Adrenal gland (tissue), 12 donors: Measurements from ENCODE around the gene C16orf78. TPM values are rescaled to one million over a fixed set of nuclear protein-coding genes. Genes with fewer than 3 reads are reported as not detected.

Source experiments
- DNase-seq, 7 donors: peaks; one replicate each; pipeline ENCODE4 v3.0.0-alpha.2; 2019 to 2020
- H3K27ac ChIP-seq, 5 donors: fragments of 200-600 bp; sonication (generic) in 4 of 5; 1 replicate in 3 of 5; 2 replicates in 2 of 5; pipeline versions ENCODE4 v1.5.1 to v1.8.0; 2016 to 2020; ENCODE audit warnings: mild to moderate bottlenecking in 1 of 5
- H3K27me3 ChIP-seq: fragments of 200-600 bp; 2 replicates; pipeline ENCODE4 v1.8.0; 2021
- H3K36me3 ChIP-seq, 2 donors: fragments of 200-600 bp; replicated peaks in 1 of 2; 1 replicate in 1 of 2; 2 replicates in 1 of 2; pipeline versions ENCODE4 v1.5.1 to v1.8.0; 2018 to 2022
- H3K4me1 ChIP-seq, 2 donors: fragments of 200-600 bp; replicated peaks in 1 of 2; 1 replicate in 1 of 2; 2 replicates in 1 of 2; pipeline versions ENCODE4 v1.5.1 to v1.8.0; 2018 to 2021
- H3K4me3 ChIP-seq, 4 donors: fragments of 200-600 bp; sonication (generic) in 3 of 4; one replicate each; pipeline ENCODE4 v1.5.1; 2016 to 2018
- H3K9me3 ChIP-seq, 3 donors: fragments of 200-600 bp; sonication (generic) in 1 of 3; replicated peaks in 1 of 3; 1 replicate in 2 of 3; 2 replicates in 1 of 3; pipeline versions ENCODE4 v1.5.1 to v1.8.0; 2016 to 2021
- CTCF ChIP-seq, 6 experiments: fragments of 450-650 bp in 4 of 6; fragments of 200-600 bp in 2 of 6; sonication (generic) in 1 of 6; IDR thresholded peaks; 1 replicate in 5 of 6; 2 replicates in 1 of 6; pipeline versions ENCODE4 v1.5.1 to v1.8.0; 2016 to 2021; ENCODE audit warnings: antibody characterized with exemption in 6 of 6, mild to moderate bottlenecking in 2 of 6, moderate library complexity in 1 of 6
- POLR2A ChIP-seq, 2 donors: fragments of 450-650 bp; IDR thresholded peaks; one replicate each; pipeline ENCODE4 v1.6.1; 2017; ENCODE audit warnings: antibody characterized with exemption in 2 of 2, mild to moderate bottlenecking in 2 of 2, moderate library complexity in 1 of 2
- WGBS, 4 donors: extraction: QIAGEN DNeasy Blood & Tissue Kit in 2 of 4; methylation state at CpG; one replicate each; pipeline versions ENCODE4 v1.1.5 to v1.1.7; 2013 to 2017; 5-methylcytosine and 5-hydroxymethylcytosine counted together
- intact Hi-C, 2 donors: fragments of 100-400 bp; cut with DNase I; formaldehyde crosslinking; loops; one replicate each; pipeline versions ENCODE4 v1.14.1 to v1.15.0; 2022 to 2023
- polyA plus RNA-seq, 3 donors: library from polyadenylated mRNA; stranded (reverse); fragments of 200-250 nt in 2 of 3; fragments of 350-450 nt in 1 of 3; fragmentation: Illumina TruSeq in 1 of 3; extraction: RNeasy Lipid Tissue Mini Kit (QIAGEN cat#74804) in 1 of 3; gene quantifications; one replicate each; pipeline ENCODE4 v1.2.3, GENCODE V29; 2013 to 2014
- total RNA-seq, 9 donors: library from RNA; depleted of rRNA in 4 of 9; stranded (reverse); fragments of >200 nt in 4 of 9; fragments of 120-200 nt in 1 of 9; fragmentation: NEBNext Ultra II Directional in 1 of 9; extraction: Animal tissue kit (Norgen Biotek cat#: 25700) in 1 of 9; gene quantifications; one replicate each; pipeline versions ENCODE4 v1.1.0 to v1.2.4, GENCODE V29; 2013 to 2023
- donor health status: healthy with polysubstance abuse.
- donor health status: Bipolar disorder and iron deficiency.
- donor health status: DM: yes; HTN: yes; CAD: no.
- donor health status: DM: no; HTN: no; CAD: no.
- donor health status: DM: no; HTN: no; CAD: no.
- donor health status: DM: yes; HTN: yes; CAD: no.

C16orf78 gene
- total and polyA plus RNA-seq, 12 donors: not detected

- 66 to 87% (median 72%) methylated on average over 7 to 9 of the region's 9 CpGs for WGBS, 4 donors
- Histone ChIP-seq H3K36me3 (no peaks in the 10 kb centered on the region), H3K9me3 (no peaks in the 10 kb centered on the region), H3K27me3 (no peaks in the 10 kb centered on the region), H3K4me3 (no peak overlapping the region), H3K4me1 (no peaks in the 10 kb centered on the region), H3K27ac (no peak overlapping the region)
- DNase-seq: no peak
- TF ChIP-seq CTCF (IDR thresholded peaks at IDR 0.05) (no peak), POLR2A (IDR thresholded peaks at IDR 0.05) (no peak)
- intact Hi-C loops: no loop called here
Measured at GRCh38 chr16:49330562-49331201, 42.9 kb upstream of the C16orf78 start.

GRCh38 chr16:49332589-49333258, 40.9 kb upstream of the C16orf78 start:
- WGBS, 4 donors: 60 to 80% (median 63%) methylated on average over 2 of the region's 2 CpGs
- no peak for TF ChIP-seq POLR2A (IDR thresholded peaks at IDR 0.05)
- no peak for TF ChIP-seq CTCF (IDR thresholded peaks at IDR 0.05)
- Histone ChIP-seq H3K27ac (no peak overlapping the region), H3K9me3 (no peaks in the 10 kb centered on the region), H3K4me3 (no peak overlapping the region), H3K4me1 (no peaks in the 10 kb centered on the region), H3K27me3 (peaks cover 2% of the 10 kb centered on the region), H3K36me3 (no peaks in the 10 kb centered on the region)
- intact Hi-C loops: no loop called here
- no peak for DNase-seq

- intact Hi-C loops: no loop called here
- no peak for DNase-seq
- Histone ChIP-seq H3K9me3 (no peaks in the 10 kb centered on the region), H3K36me3 (no peaks in the 10 kb centered on the region), H3K27me3 (peaks cover 6% of the 10 kb centered on the region), H3K4me3 (no peak overlapping the region), H3K27ac (no peak overlapping the region), H3K4me1 (no peaks in the 10 kb centered on the region)
- TF ChIP-seq CTCF (IDR thresholded peaks at IDR 0.05) (no peak), POLR2A (IDR thresholded peaks at IDR 0.05) (no peak)
- 63 to 77% (median 73%) methylated on average over 3 to 7 of the region's 7 CpGs for WGBS, 4 donors
Measured at GRCh38 chr16:49333259-49333597, 40.4 kb upstream of the C16orf78 start.

GRCh38 chr16:49335828-49336227, 37.8 kb upstream of the C16orf78 start:
- no peak overlapping the region for H3K27ac ChIP-seq
- H3K4me3 ChIP-seq: no peak overlapping the region
- TF ChIP-seq CTCF (IDR thresholded peaks at IDR 0.05) (no peak), POLR2A (IDR thresholded peaks at IDR 0.05) (no peak)
- H3K4me1 ChIP-seq: no peaks in the 10 kb centered on the region
- intact Hi-C loops: no loop called here
- H3K36me3 ChIP-seq: no peaks in the 10 kb centered on the region
- WGBS, 4 donors: 61 to 79% (median 67%) methylated on average over 7 to 8 of the region's 8 CpGs
- no peaks in the 10 kb centered on the region for H3K9me3 ChIP-seq
- peaks cover 9% of the 10 kb centered on the region for H3K27me3 ChIP-seq
- DNase-seq: no peak
